Mesendoderm (in vitro differentiated cells): ENCODE data around the gene INSRR.
A peak's percentile ranks its signal among the peaks of the same experiment; 100 is the strongest.

Experiments used
- DNase-seq: peaks from one replicate; pipeline ENCODE4 v3.0.0; 2013
- H2AK5ac ChIP-seq: 2 replicates; pipeline ENCODE4 v1.6.1; 2013; ENCODE audit warnings: low read length, inconsistent platforms
- H2BK120ac ChIP-seq: 2 replicates; pipeline ENCODE4 v1.6.1; 2013; ENCODE audit warnings: low read depth, mild to moderate bottlenecking, low read length, moderate library complexity, mixed read lengths
- H2BK15ac ChIP-seq: replicated peaks from 2 replicates; pipeline ENCODE4 v1.6.1; 2013; ENCODE audit warnings: low read depth, mild to moderate bottlenecking, moderate library complexity
- H2BK5ac ChIP-seq: 2 replicates; pipeline ENCODE4 v1.6.1; 2013; ENCODE audit warnings: low read length, inconsistent platforms
- H3K18ac ChIP-seq: 2 replicates; pipeline ENCODE4 v1.6.1; 2013; ENCODE audit warnings: mild to moderate bottlenecking, low read length, mixed read lengths
- H3K23ac ChIP-seq: one replicate; pipeline ENCODE4 v1.6.1; 2013; ENCODE audit warnings: low read length
- H3K27ac ChIP-seq: 2 replicates; pipeline ENCODE4 v1.5.1; 2013; ENCODE audit warnings: low read depth, mild to moderate bottlenecking, inconsistent platforms, low read length, moderate library complexity
- H3K27me3 ChIP-seq: 2 replicates; pipeline ENCODE4 v1.6.1; 2013; ENCODE audit warnings: low read length, control low read depth, mild to moderate bottlenecking, inconsistent platforms; ENCODE audit not compliant: insufficient read depth, poor library complexity
- H3K36me3 ChIP-seq: 2 replicates; pipeline ENCODE4 v1.6.1; 2013; ENCODE audit warnings: low read length, inconsistent platforms; ENCODE audit not compliant: control insufficient read depth, insufficient read depth
- H3K4ac ChIP-seq: one replicate; pipeline ENCODE4 v1.6.1; 2013; ENCODE audit warnings: low read depth, mild to moderate bottlenecking, low read length, moderate library complexity
- H3K4me1 ChIP-seq: 2 replicates; pipeline ENCODE4 v1.6.1; 2013; ENCODE audit warnings: low read depth, low read length, inconsistent platforms; ENCODE audit not compliant: control insufficient read depth
- H3K4me2 ChIP-seq: 2 replicates; pipeline ENCODE4 v1.6.1; 2013; ENCODE audit warnings: low read length
- H3K4me3 ChIP-seq: 2 replicates; pipeline ENCODE4 v1.5.1; 2013; ENCODE audit warnings: mild to moderate bottlenecking, low read length
- H3K56ac ChIP-seq: one replicate; pipeline ENCODE4 v1.6.1; 2013; ENCODE audit warnings: low read length
- H3K79me1 ChIP-seq: 2 replicates; pipeline ENCODE4 v1.6.1; 2013; ENCODE audit warnings: low read length, inconsistent platforms
- H3K79me2 ChIP-seq: 2 replicates; pipeline ENCODE4 v1.6.1; 2013; ENCODE audit warnings: mild to moderate bottlenecking, low read length; ENCODE audit not compliant: control insufficient read depth, insufficient read depth
- H3K9ac ChIP-seq: 2 replicates; pipeline ENCODE4 v1.6.1; 2013; ENCODE audit warnings: low read length, inconsistent platforms
- H4K5ac ChIP-seq: one replicate; pipeline ENCODE4 v1.6.1; 2013; ENCODE audit warnings: low read length
- H4K8ac ChIP-seq: one replicate; pipeline ENCODE4 v1.6.1; 2013; ENCODE audit warnings: low read depth, mild to moderate bottlenecking, control low read depth, low read length, moderate library complexity
- WGBS: extraction: QIAGEN DNeasy Blood & Tissue Kit; methylation state at CpG from one replicate; pipeline ENCODE4 v1.1.7; 2013; ENCODE audit warnings: low lambda C conversion rate, missing lambda C conversion rate; ENCODE audit not compliant: insufficient coverage; ENCODE audit errors: extremely low coverage; 5-methylcytosine and 5-hydroxymethylcytosine counted together

Gene INSRR

GRCh38 chr1:156895927-156896326 lies 37.0 kb upstream of the INSRR start:
- no peak overlapping the region for H3K4me3 ChIP-seq
- no peak overlapping the region for H4K8ac ChIP-seq
- no peak for DNase-seq
- H2AK5ac ChIP-seq, result no peak overlapping the region
- H3K56ac ChIP-seq, result no peak overlapping the region
- no peaks in the 10 kb centered on the region for H3K79me2 ChIP-seq
- no peak overlapping the region for H3K18ac ChIP-seq
- no peaks in the 10 kb centered on the region for H3K79me1 ChIP-seq
- no peak overlapping the region for H2BK5ac ChIP-seq
- no peak overlapping the region for H3K4me2 ChIP-seq
- no peak overlapping the region for H3K23ac ChIP-seq
- H3K4ac ChIP-seq, result no peak overlapping the region
- no peaks in the 10 kb centered on the region for H3K4me1 ChIP-seq
- no peak overlapping the region for H2BK15ac ChIP-seq
- H4K5ac ChIP-seq, result no peak overlapping the region
- no CpG with 5 or more reads among the region's 6 CpGs for WGBS
- H3K9ac ChIP-seq, result no peak overlapping the region
- no peak overlapping the region for H3K27ac ChIP-seq
- H2BK120ac ChIP-seq, result no peak overlapping the region
- H3K27me3 ChIP-seq, result no peaks in the 10 kb centered on the region
- no peaks in the 10 kb centered on the region for H3K36me3 ChIP-seq

GRCh38 chr1:156895455-156895812 lies 36.5 kb upstream of the INSRR start:
- no peak overlapping the region for H2BK15ac ChIP-seq
- no peaks in the 10 kb centered on the region for H3K27me3 ChIP-seq
- no peak overlapping the region for H4K8ac ChIP-seq
- no peak overlapping the region for H2AK5ac ChIP-seq
- WGBS, result no CpG with 5 or more reads among the region's 4 CpGs
- H3K18ac ChIP-seq, result no peak overlapping the region
- H3K23ac ChIP-seq, result no peak overlapping the region
- no peak overlapping the region for H3K4me3 ChIP-seq
- H3K4ac ChIP-seq, result no peak overlapping the region
- no peaks in the 10 kb centered on the region for H3K79me2 ChIP-seq
- no peak overlapping the region for H2BK5ac ChIP-seq
- H3K9ac ChIP-seq, result no peak overlapping the region
- H3K4me1 ChIP-seq, result no peaks in the 10 kb centered on the region
- H3K79me1 ChIP-seq, result no peaks in the 10 kb centered on the region
- H3K4me2 ChIP-seq, result no peak overlapping the region
- no peak for DNase-seq
- no peaks in the 10 kb centered on the region for H3K36me3 ChIP-seq
- no peak overlapping the region for H3K27ac ChIP-seq
- no peak overlapping the region for H4K5ac ChIP-seq
- no peak overlapping the region for H3K56ac ChIP-seq
- no peak overlapping the region for H2BK120ac ChIP-seq

GRCh38 chr1:156894711-156895454 lies 36.0 kb upstream of the INSRR start:
- Histone ChIP-seq H3K79me2 (no peaks in the 10 kb centered on the region), H3K9ac (no peak overlapping the region), H2BK120ac (no peak overlapping the region), H3K27ac (no peak overlapping the region), H3K56ac (no peak overlapping the region), H3K4ac (no peak overlapping the region), H3K36me3 (no peaks in the 10 kb centered on the region), H2BK5ac (no peak overlapping the region), H3K4me2 (no peak overlapping the region), H3K4me1 (no peaks in the 10 kb centered on the region), H3K79me1 (no peaks in the 10 kb centered on the region), H2BK15ac (no peak overlapping the region), H3K4me3 (no peak overlapping the region), H2AK5ac (no peak overlapping the region), H4K8ac (no peak overlapping the region), H3K27me3 (no peaks in the 10 kb centered on the region), H3K23ac (no peak overlapping the region), H4K5ac (no peak overlapping the region), H3K18ac (no peak overlapping the region)
- no peak for DNase-seq
- WGBS, result no CpG with 5 or more reads among the region's 12 CpGs

DNA sequence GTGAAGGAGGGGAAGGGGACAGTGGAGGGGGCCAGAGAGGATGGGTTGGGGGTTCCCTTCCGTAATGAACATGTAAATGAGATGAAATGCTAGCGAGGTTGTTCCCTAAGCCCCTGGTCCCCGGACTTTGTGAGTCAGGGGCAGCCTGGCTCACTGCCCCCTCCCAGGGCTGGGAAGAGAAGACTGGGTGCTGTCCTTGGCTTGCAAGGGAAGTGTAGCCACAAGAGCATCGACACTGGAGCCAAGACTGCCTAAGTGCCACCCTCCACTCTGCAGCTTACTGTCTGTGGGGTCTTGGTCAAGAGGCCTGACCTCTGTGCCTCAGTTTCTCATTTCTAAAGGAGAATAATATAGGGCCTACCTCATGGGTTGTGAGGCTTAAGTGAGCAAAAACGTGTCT lies 35.1 kb upstream of the INSRR start:
- Histone ChIP-seq H3K4me1 (no peaks in the 10 kb centered on the region), H2AK5ac (no peak overlapping the region), H3K27me3 (no peaks in the 10 kb centered on the region), H4K5ac (no peak overlapping the region), H3K27ac (no peak overlapping the region), H3K4me2 (peak overlapping the region; percentile 39), H2BK120ac (no peak overlapping the region), H3K23ac (no peak overlapping the region), H3K79me2 (no peaks in the 10 kb centered on the region), H2BK15ac (no peak overlapping the region), H3K79me1 (no peaks in the 10 kb centered on the region), H3K18ac (no peak overlapping the region), H3K56ac (peak overlapping the region; percentile 80), H2BK5ac (no peak overlapping the region), H3K36me3 (no peaks in the 10 kb centered on the region), H3K4me3 (no peak overlapping the region), H3K4ac (peak overlapping the region; percentile 1), H3K9ac (peak overlapping the region; percentile 57), H4K8ac (no peak overlapping the region)
- no CpG with 5 or more reads among the region's 5 CpGs for WGBS
- DNase-seq, result no peak

GRCh38 chr1:156893048-156893953 lies 34.4 kb upstream of the INSRR start, which contains the start of gene PEAR1:
Gene PEAR1 (plus strand): TSS chr1:156893718. CDS start chr1:156903927, 10,209 bp downstream.
- peak; percentile 66 for DNase-seq
- H3K27me3 ChIP-seq, result no peaks in the 10 kb centered on the region
- H3K4me2 ChIP-seq, result peak within 1 kb of the TSS; percentile 39
- H3K9ac ChIP-seq, result peak within 1 kb of the TSS; percentile 57
- H3K23ac ChIP-seq, result peak within 1 kb of the TSS; percentile 15
- no peak within 1 kb of the TSS for H2BK120ac ChIP-seq
- no peak within 1 kb of the TSS for H4K5ac ChIP-seq
- no peaks in the 10 kb centered on the region for H3K4me1 ChIP-seq
- H3K56ac ChIP-seq, result peak within 1 kb of the TSS; percentile 80
- H3K79me2 ChIP-seq, result no peaks in the 10 kb centered on the region
- WGBS, result no CpG with 5 or more reads among the region's 60 CpGs
- H3K36me3 ChIP-seq, result no peaks in the 10 kb centered on the region
- peak within 1 kb of the TSS; percentile 24 for H3K4me3 ChIP-seq
- H2AK5ac ChIP-seq, result no peak within 1 kb of the TSS
- H3K18ac ChIP-seq, result no peak within 1 kb of the TSS
- H3K79me1 ChIP-seq, result no peaks in the 10 kb centered on the region
- no peak within 1 kb of the TSS for H3K27ac ChIP-seq
- H2BK5ac ChIP-seq, result no peak within 1 kb of the TSS
- H2BK15ac ChIP-seq, result no peak within 1 kb of the TSS
- H3K4ac ChIP-seq, result peak within 1 kb of the TSS; percentile 1
- H4K8ac ChIP-seq, result peak within 1 kb of the TSS; percentile 58
